T1000 (cell line): Measurements from ENCODE around the gene CORO6.

ENCODE experiments used
- DNase-seq: peaks from one replicate; lab custom pipeline; 2025; ENCODE audit warnings: mixed read lengths; lab: John Stamatoyannopoulos, UW

CORO6 gene

GRCh38 chr17:29590411-29591145 lies 32.1 kb downstream of the CORO6 start:
- peak; percentile 34 for DNase-seq

DNA sequence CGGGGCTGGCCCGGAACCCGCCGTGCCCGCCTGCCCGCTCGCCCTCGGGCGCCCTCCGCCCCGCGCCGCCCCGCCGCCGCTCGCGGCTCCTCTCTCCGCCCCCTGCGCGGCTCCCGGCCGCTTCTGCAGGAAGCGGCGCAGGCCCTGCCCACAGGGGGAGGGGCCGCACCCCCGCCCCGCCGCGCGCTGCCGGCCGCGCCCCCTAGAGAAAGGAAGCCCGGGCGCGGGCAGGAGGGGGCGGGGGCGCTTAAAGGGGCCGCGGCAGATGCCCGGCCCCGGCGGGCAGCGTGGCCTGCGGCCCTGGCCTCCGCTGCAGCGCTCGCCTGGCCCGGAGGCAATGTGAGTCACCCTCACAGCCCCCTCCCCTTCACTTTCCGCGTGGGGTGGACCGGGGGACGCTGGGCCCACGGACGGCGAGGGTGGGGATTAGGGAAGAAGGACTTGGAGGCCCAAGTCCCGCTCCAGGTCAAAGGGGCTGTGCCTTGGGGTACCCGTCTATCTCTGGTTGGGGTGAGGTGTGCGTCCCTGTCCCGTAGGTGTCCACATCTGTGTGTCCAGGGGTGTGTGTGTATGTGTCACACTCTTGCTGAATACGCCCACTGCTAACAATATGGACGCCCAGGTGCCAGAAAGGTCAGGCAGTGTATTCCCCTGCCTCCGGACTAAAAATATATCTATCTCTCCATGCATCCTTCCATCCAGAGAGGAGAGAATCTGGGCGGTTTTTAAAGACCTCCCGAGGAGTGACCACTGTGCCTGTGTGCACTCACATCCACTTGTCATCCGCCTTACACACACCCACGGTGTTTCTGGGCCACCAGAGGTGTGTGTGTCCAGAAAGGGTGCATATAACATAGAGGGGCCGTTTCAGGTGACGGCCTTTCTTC lies 32.9 kb downstream of the CORO6 start, which contains the start of gene GIT1:
Gene GIT1, minus strand, starts transcription at position 125 of the 887 bp plus-strand sequence. CDS start 270 bp downstream, outside the sequence.
- peak; percentile 70 for DNase-seq

DNA sequence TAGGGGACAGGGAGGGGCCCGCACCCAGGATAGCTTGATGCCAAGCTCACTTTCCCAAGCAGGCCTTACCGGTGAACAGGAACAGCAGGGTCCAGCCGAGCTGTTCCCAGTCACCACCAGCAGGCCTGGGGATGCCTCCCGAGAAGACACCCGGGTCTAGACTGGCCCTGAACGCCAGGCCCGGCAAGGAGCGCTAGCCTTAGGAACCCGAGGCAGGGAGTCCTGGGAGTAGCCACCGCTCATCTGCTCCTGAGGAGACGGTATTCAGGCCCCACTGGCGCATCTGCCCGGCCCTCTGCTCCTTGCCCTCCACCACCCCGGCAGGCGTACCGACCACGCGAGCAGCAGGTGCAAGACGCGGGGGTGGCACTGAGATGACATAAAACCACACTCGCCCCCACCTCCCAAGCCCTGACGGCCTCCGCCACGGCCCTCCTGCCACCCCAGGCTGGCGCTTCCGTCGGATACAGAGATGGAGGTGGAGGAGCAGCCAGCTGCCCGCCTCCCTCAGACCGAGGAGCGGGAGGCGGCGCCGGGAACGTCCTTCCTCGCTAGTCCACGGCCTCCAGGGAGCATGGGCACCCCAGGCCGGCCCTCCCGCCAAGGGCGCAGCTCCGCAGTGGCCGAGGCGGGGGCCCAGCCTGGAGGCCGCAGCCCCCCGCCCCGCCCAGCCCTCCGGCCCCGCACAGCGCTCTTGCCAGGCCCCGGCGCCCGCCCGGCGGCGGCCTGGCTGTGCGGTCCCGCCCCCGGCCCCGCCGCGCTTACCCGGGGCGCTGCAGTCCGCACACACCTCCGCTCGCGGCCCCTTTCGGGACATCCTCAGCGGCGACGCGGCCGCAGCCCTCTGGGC lies 33.9 kb downstream of the CORO6 start:
- DNase-seq = no peak

DNA sequence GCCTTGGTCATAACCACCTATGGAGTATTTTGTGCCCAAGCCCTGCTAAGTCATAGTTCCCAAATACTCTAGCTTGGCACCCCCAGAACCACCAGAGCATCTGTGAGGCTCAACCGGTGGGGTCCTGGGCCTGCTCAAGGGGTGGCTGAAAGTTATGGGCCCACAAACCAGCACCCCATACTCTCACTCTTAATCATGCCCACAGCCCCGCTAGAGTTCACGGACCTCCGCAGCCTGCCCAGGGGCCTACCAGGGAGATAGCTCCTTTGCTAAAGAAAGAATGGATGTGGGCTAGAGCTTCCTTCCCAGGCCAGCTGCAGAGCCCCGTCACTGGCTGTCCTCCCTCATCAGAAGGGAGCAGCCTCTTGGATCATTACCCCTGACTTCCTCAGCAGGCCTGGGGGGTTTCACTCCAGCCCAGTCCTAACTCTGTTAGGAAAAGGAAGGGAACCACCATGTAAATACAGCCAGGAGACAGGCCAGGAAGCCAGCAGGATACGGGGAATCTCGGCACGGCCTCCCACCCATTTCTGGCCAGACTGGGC lies 34.6 kb downstream of the CORO6 start:
- DNase-seq = no peak

- DNase-seq = no peak
Observed at GRCh38 chr17:29587591-29587990, 35.1 kb downstream of the CORO6 start.

DNA sequence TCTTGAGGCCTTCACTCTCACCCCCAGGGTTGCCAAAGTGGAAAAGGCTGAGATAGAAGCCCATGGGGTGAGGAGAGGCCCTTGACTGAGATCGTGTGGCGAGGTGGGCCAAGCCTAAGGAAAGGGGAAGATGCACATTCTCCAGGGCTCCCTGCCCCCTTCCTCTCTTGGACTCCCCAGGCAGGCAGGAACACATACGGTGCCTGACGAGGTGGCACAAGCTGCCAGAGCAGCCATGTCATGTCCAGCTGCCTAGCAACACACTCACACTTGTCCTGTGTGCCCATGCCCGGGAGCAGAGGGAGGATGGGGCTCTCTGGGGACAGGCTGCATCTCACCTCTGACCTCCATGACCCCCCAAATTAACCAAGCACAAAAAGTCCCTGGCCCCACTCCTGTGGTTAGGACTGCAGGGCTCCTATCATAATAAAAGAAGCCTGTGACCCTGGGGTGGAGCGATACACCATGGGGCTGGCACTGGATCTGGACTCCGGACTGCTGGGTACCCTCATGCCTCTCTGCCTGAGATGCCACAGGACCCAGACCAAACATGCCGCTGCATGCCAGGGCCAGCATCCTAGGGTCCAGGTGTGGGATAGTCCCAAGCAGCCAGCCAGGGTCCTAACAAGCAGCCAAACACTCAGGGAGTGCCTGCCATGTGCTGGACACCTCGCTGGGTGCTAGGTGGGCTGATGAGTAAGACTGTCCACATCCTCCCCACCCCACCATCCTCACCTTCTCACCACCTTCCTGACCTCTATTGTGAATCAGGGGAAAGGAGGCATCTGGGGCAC lies 35.8 kb downstream of the CORO6 start:
- DNase-seq = no peak

DNA sequence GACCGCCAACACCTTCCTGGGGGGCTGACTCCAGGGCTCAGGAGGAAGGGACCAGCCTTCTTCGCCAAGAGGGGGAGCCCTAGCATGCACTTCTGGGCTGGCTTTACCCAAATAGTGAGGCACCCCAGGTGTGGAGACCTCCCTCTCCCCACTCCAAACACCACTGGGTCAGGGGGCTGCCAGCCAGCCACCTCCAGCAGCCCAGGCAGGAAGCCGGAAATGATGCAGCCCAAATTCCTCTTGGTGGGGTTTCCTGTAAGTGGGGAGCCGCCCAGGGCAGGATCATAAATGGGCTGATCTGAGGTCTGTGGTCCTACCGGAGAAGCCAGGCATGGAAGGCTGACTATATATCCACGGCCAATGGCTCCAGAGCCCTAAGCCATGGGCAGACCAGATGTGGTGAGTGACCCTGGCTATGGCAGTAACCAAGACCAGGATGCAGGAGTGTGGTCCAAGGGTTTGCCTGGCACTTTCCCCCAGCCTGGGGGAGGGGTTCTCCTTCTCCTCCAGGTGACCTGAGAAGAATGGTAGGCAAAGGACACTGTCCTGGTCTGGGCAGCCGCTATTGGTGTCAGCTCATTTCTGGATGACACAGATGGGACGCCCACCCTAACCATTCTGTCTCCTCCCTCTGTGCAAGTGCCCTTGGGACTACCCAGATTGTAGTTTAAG lies 37.5 kb downstream of the CORO6 start:
- no peak for DNase-seq

- no peak for DNase-seq
Observed at GRCh38 chr17:29584452-29585079, 38.1 kb downstream of the CORO6 start.

DNA sequence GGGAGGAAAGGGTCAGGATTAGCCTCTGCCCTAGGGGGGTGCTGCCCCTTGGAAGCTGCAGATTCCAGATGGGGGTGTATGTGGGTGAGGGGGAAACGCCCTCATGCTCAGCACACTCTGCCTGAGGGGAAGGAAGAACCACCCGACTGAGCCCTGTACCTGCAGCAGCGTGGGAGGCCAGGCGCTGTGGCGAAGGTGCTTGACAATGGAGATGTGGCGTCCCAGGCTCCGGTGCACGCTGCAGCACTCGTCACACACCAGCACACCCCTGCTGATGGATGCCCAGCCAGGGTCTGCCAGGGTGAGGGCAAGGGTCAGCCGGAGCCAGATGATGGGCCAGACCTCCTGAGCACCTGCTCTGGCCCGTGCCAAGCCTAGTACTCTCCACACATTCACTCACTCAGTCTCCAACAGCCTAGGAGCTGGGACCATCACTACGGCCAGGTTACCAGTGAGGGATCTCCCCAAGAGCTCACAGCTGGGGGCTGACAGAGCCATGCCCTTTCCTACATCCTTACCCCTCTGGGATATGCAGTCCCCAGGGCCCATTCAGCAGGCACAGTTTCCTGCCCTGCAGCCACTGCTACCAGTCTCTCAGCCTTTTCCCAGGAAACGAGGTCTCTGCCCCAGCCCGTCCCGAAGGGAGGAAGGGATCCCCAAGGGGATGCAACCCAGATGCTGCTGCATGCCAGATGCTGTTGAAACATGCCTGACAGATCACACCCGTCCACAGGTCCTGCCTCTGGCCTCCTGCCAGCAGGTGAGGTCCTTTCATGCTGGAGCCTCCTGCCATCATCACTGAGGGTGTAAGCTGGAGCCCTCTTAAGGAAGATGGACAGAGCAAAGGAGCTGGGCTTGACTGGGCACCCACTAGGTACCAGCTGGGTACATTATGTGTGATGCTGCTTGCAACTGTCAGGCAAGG lies 39.1 kb downstream of the CORO6 start:
- no peak for DNase-seq

DNA sequence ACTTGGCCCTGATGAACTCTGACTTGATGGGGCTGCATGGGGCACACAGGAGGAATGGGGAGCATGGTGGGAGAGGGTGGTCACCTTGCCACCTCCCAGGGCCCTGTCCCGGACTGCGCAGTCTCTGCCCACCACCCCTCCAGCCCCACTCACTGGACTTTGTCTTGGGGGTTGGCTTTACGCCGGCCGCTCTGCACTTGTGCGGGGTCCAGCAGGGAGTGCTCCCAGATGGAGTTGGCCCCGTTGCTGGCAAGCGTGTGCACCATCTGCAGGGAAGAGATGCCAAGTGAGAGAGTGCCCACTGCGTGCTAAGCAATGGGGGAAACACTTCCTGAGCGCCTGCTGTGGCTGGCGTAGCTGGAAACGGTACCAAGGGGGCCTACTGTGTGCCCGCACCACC lies 39.9 kb downstream of the CORO6 start:
- DNase-seq = no peak

DNA sequence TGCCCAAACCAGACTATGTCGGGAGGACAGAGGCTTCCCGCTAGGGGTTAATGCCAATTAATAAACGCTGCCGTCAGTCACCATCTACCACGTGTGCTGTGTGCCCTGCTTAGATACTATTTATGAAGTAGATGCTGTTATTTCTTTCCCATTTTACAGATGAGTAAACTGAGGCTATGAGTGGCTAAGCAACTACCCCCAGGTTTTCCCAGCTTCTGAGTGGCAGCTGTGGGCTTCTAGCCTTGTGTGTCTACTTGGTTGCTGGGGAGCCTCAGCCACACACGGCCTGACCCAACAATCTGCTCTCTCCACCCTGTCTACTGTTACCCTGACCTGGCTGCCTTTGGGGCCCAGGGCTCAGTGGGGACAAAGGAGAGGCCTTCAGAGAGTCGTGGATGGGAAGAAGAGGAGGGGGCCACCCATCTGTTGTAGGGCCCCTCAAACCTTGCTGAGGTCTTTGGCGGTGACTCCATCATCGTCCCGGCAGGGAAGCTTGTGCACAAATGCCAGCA lies 40.4 kb downstream of the CORO6 start:
- DNase-seq = no peak

DNA sequence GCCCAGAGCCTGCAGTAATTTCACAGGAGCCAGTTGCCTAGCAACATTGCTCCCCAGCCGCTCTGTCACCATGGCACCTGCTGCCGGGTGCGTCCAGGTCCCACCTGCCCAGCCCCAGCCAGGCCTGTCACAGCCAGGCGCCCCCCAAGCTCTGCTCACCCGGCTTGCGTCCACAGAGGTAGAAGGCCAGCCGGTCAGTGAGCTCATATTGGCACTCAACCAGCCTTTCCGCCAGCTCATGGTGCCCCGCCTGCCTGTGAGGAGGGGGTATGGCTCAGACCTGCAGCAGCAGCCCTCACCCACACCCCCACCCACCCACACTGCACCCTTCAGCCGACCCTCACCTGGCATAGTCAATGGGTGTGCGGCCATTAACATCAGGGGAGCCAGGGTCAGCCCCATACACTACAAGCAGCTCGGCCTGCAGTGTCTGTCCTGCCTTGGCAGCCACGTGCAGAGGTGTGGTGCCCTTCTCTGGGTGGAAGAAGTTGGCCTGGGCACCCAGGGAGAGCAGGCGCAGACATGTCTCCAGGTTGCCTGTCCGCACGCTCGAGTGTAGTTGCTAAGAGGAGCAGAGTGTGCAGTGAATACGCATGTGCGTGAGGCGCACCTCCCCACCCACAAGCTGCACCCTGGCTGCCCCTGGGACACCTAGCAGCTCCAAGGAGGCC lies 41.0 kb downstream of the CORO6 start:
- no peak for DNase-seq

- DNase-seq = peak; percentile 75
Observed at GRCh38 chr17:29579866-29580771, 42.6 kb downstream of the CORO6 start.

DNA sequence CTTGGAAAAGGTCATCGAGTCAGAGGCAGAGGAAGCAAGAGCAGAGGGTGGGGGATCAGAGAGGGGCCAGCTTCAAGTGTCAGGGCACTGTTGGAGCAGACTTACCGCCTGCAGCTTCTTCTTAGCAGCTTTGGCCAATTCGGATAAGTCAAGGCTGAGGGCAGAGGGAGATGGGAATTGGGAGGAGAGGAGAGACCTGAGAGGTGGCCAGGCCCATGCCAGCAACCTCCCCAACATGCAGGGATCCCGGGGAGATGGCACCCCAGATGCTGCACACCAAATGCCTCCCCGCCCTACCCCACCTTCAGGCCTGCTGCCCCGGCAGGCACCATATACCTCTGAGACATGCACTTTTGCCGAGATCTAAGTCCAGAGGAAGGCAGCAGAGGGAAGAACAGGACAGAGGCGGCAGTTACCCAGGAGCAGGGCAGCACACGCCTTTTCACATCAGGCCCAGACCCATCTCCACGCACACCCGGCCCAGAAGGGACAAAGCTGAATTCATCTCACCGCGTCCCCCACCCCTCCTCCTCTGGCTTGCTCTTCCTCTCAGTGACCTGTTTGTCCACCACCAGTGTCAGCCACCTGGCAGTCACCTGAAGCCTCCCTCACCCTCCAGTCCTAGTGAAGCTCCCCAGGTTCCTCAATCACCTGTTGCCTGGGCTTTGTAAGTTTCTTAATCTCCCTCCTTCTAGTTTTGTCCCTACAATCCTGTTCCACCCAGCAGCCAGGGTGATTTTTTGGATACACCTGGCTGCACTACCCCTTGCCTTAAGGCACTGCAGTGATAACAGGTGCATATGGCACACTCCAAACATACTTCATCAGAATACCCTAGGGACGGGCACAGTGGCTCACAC lies 43.9 kb downstream of the CORO6 start:
- DNase-seq = no peak

DNA sequence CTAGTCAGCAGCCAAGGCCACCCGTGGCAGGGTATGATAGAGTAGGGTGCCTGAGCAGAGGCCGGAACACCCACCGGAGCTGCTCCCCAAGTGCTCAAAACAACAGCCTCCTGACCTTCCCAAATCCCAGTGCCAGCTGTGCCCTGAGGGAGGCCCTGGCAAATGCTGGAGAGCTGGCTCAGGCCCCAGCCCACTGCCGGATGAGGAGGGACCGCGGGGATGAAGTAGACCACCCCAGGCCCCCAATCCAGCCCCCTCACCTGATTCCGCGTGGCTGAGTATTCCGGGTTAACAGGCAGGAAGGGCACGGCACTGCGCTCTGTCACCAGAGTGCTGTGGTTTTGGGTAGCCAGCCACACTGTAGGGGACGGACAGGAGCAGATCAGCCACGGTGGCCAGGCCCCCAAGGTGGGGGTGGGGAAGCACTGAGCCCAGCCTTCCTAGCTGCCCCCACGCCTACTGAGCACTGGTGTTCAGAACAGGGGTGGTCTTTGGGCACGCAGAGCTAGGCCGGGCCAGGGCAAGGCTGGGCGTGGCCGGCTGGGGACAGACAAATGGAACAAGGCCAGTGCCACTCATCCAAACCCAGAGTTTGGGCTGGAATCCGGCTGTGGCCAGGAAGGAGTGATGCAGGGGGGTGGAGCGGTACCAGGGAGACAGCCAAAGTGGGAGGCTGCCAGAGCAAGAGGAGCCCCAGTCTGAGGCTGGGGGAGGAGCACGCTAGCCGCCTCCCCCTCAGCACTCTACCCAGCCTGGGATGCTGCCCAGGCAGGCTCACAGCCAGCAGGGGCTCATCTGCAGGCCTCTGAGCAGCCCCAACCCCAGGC lies 45.1 kb downstream of the CORO6 start:
- no peak for DNase-seq
